GM18499 (cell line): Measurements from ENCODE around the gene ATP8A2.
"Not testable (repeated sequence)": the region's sequence is repeated elsewhere in the genome, so short reads cannot be mapped to it uniquely, and the experiment has no call there.

ENCODE experiments used
- ATAC-seq: cut with Tn5 transposase; IDR thresholded peaks from one replicate; pipeline ENCODE4 v1.9.1; 2021; ENCODE audit warnings: moderate number of reproducible peaks; ENCODE audit not compliant: insufficient read depth, unreplicated experiment

Gene ATP8A2

DNA sequence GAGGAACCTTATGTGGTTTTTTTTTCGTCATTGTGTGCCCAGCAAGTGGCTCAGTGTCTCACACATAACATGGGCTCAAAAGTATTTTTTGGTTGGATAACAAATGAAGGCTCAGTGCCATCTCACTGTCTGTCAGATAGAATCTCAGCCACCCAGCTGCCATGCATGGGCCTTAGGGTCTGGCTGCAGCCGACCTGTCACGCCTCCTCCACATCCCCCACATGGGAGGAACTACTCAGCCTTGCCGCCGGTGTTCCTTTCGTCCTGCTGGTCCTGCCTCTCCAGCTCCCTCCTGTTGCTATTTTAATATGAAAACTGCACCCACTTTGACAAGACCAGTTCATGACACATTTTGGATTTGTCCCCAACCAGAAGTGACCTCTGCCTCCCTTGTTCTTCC, 558.9 kb downstream of the ATP8A2 start:
- no peak for ATAC-seq

- ATAC-seq = no peak
Observed at GRCh38 chr13:25932365-25932764, 560.6 kb downstream of the ATP8A2 start.

DNA sequence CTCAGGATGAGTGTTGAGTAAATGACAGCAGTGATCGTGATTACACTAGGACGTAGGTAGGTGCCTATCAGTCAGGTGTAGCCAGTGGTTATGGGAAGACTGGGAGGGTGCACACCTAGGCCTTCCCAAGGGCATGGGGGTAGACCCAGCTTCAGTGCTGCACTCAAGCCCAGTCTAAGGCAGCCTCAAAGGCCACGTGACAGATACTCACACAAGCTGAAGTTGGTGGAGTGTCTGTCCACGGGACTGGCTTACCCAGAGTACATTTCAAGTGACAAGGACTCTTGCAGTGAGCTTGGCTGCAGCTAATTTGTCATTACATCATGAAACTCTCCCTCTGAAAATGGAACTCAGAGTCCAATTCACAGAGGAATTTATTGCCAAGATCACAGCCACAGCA, 561.7 kb downstream of the ATP8A2 start:
- no peak for ATAC-seq

DNA sequence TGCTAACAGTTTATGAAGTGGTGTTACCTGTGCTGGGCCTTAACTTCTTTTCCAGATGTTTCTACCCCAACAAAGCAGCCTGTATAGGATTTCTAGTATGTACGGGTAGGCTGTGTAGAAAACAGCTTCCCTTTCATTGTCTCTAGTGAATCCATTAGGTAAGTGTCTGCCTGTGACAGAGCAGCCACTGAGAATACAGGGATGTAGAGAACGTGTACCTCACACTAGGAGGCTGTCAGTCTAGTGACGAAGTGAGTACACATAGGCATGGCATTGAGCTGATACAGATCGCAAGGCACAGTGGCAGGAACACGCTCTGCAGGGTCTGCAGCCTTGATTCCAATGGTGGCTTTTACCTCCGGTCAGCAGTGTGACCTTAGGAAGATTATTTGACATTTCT, 562.4 kb downstream of the ATP8A2 start:
- no peak for ATAC-seq

GRCh38 chr13:25939961-25940687, 568.4 kb downstream of the ATP8A2 start:
- ATAC-seq = no peak

- no peak for ATAC-seq
Observed at GRCh38 chr13:25943081-25943480, 571.3 kb downstream of the ATP8A2 start.

DNA sequence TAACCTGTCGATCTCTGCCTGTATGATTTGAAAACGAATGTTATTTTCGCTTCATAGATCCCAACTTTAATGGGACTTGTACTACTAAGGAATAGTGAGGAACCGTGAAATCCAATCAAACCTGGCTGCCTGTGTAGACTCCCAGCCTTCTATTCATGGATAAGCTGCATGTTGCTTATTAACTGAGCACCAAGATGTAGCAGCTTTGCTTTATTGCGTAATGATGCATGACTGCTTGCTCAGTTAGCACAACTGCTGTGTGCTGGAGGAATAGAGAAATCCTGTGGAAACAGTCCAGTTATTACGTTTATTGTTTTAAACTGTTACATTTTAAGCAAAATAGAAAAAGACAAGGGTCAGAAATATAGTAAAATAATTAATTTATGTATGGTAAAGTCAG, 571.9 kb downstream of the ATP8A2 start:
- no peak for ATAC-seq

DNA sequence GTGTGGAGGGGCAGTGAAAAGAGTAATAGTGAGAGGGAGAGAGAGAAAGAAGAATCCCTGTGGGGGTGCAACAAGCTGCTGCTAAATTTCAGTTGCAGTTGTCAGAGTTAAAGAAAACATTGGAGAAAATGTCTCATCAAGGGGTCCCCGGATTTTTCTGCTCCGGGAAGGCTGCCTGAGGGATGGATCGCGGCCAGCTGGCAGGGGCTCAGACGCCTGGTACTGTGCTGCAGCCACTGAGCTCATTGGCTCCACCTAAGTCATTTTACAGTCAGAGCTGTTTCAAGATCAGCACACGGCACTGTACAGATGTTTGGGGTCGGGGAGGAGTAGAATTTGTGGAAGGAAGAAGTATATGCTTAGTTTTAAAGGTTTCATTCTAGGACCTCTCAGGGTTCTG, 573.8 kb downstream of the ATP8A2 start:
- no peak for ATAC-seq

- no peak for ATAC-seq
Observed at GRCh38 chr13:25946321-25946720, 574.5 kb downstream of the ATP8A2 start.

- ATAC-seq = no peak
Observed at GRCh38 chr13:25948910-25949309, 577.1 kb downstream of the ATP8A2 start.

DNA sequence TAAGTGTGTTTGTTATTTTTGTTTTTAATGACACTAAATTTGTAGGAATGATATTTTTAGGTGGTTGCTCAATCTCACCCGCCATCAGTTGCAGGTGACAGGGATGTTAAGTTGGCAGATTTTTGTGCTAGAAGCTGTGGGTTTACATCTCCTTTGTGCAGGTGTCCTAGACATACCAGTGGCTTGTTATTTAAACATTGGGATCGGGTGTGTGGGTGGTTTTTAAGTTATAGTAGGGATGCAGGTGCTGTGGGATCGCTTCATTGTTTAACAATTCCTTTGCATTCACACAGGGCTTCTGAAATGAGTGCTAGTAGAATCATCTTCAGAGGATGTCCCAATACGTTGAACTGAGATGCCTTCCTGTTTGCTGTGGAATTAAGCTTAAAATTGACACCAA, 580.1 kb downstream of the ATP8A2 start:
- ATAC-seq = no peak

GRCh38 chr13:25954080-25954479, 582.3 kb downstream of the ATP8A2 start:
- ATAC-seq = not testable (repeated sequence)

GRCh38 chr13:25954943-25955342, 583.2 kb downstream of the ATP8A2 start:
- not testable (repeated sequence) for ATAC-seq

GRCh38 chr13:25958986-25959385, 587.2 kb downstream of the ATP8A2 start:
- ATAC-seq = no peak

DNA sequence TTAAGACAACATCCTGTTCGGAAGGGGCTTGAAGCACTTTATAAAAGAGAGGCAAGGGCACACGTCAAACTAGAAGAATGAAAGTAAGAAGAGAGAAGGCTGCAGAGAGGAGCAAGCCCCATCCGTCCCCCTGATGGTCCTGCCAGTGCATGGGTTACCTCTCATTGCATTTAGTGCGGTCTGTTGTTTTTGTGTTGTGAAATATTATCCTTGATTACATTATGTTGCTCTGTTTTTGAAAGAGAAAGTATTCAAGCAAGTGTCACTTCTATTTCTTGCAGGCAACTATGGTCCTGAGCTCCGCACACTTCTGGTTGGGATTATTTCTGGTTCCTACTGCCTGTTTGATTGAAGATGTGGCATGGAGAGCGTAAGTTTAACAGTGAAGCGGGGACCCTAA, 589.5 kb downstream of the ATP8A2 start:
- no peak for ATAC-seq

DNA sequence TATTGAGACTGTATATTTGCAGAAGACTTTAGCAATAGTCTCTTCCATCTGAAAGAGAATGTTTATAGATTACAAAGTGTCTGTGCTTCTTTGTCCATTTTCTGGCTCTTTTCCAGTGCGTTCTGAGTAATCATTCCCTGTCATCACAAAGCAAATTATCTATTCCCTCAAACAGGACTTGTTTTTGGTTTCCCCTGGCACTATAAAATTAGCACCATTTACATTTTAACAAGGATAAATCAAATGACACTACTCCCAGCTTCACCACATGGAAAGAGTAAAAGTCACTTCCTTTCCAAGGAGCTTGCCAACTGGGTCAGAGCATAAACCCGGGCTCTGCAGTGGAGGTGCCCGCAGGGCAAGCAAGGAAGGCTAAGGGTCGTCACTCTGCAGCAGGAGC, 591.9 kb downstream of the ATP8A2 start:
- ATAC-seq = no peak

- ATAC-seq = no peak
Observed at GRCh38 chr13:25965596-25965995, 593.8 kb downstream of the ATP8A2 start.

GRCh38 chr13:25966086-25966485, 594.3 kb downstream of the ATP8A2 start:
- ATAC-seq = no peak

DNA sequence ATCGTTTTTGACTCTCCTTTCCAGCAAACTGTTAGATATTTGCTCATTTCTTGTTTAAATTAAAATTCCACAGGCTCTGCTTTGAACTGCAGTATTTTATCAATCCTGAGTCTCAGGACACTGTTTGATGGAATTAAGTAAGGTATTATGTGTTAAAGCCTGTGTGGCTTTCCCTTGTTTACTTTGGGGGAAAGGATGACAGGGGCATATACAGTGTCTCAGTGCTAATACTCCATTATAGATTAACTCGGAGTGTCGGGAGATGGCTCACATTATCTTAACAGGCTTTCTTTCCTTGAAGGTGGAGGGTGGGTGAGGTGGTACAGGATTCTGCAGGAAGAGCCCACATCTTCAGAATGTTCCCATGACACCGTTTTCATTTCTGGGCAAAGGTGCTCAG, 595.4 kb downstream of the ATP8A2 start:
- no peak for ATAC-seq

GRCh38 chr13:25971047-25971446, 599.3 kb downstream of the ATP8A2 start:
- no peak for ATAC-seq

DNA sequence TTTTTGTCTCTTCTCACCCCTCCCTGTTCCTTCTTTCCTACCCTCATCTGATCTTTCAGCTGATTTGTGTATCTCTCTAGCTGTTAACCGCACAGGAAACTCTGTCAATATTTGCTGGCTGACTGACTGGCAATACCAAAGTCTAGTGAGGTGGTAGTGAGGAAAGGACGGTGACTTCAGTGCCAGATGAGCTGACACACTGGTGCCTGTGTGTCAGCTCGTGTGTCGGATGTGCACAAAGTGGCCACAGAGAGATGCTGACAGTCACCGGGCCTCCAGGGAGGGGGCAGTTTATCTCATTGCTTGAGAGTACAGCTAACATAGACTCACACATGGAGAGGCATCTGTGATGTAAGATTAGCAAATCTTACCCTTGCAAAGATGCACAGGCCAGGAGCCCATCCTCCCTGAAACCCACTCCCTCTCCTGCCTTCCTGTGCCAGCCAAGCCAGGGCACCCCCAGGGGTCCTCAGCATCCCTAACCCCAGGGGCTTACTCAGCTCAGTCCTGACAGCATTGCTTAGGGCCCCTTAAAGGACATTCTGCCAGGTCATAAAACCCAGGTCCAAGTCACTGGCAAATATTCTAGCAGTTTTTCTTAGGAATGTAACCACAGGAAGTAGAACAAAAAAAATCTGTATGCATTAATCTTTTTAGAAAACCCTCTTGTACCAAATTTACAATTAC, 599.8 kb downstream of the ATP8A2 start:
- no peak for ATAC-seq

GRCh38 chr13:25973085-25973484, 601.3 kb downstream of the ATP8A2 start:
- no peak for ATAC-seq
